ENCODE data around the gene OPN5. TPM values are rescaled to one million over a fixed set of nuclear protein-coding genes. Genes with fewer than 3 reads are reported as not detected.

Gene OPN5
- polyA plus RNA-seq, 1 of the 3 experiments (the other 2 are of a cell fraction), result not detected

GRCh38 chr6:47846752-47847151 lies 64.9 kb downstream of the OPN5 start:
- no peaks in the 10 kb centered on the region for H3K79me2 ChIP-seq (ENCODE audit: insufficient read depth)
- ChIA-PET POLR2A (no interaction called here), CTCF (no interaction called here)
- H2AFZ ChIP-seq (ENCODE audit: low read depth), result no peak overlapping the region
- H3K4me3 ChIP-seq (ENCODE audit: low read depth in 2 of 2, low read length in 1 of 2), result no peak overlapping the region
- H4K20me1 ChIP-seq (ENCODE audit: insufficient read depth), result no peaks in the 10 kb centered on the region
- H3K4me1 ChIP-seq (ENCODE audit: control insufficient read depth in 1 of 2, insufficient read depth in 2 of 2, low read depth in 1 of 2, low read length in 1 of 2), result no peaks in the 10 kb centered on the region
- no peak for TF ChIP-seq SIN3A (IDR thresholded peaks at IDR 0.05; ENCODE audit: borderline replicate concordance, low read depth, low read length)
- no peak for TF ChIP-seq NFIC (IDR thresholded peaks at IDR 0.05; ENCODE audit: borderline replicate concordance)
- TF ChIP-seq FOSL2 (IDR thresholded peaks at IDR 0.05; ENCODE audit: borderline replicate concordance, low read depth), result no peak
- no peak for TF ChIP-seq YY1 (IDR thresholded peaks at IDR 0.05; ENCODE audit: low read depth)
- TF ChIP-seq CTCF (IDR thresholded peaks at IDR 0.05), result no peak
- TF ChIP-seq PBX3 (IDR thresholded peaks at IDR 0.05), result no peak
- no peak for TF ChIP-seq USF2 (IDR thresholded peaks at IDR 0.05; ENCODE audit: borderline replicate concordance, low read depth, low read length)
- TF ChIP-seq RCOR1 (IDR thresholded peaks at IDR 0.05; ENCODE audit: low read length), result no peak
- no peak for TF ChIP-seq TAF1 (IDR thresholded peaks at IDR 0.05; ENCODE audit: borderline replicate concordance, low read depth, low read length)
- TF ChIP-seq RFX5 (IDR thresholded peaks at IDR 0.05; ENCODE audit: low read length), result no peak
- no peak for TF ChIP-seq GABPA (IDR thresholded peaks at IDR 0.05; ENCODE audit: low read depth)
- no peak for TF ChIP-seq POLR2AphosphoS5 (IDR thresholded peaks at IDR 0.05; ENCODE audit: low read depth, low read length)
- TF ChIP-seq RAD21 (IDR thresholded peaks at IDR 0.05; ENCODE audit: low read length), result no peak
- no peak for TF ChIP-seq GATA2 (CRISPR knock-in tag; IDR thresholded peaks at IDR 0.05)
- no peaks in the 10 kb centered on the region for H3K9me2 ChIP-seq
- no peaks in the 10 kb centered on the region for H3F3A ChIP-seq (replicated peaks; ENCODE audit: insufficient read depth)
- DNase-seq, result no peak
- H3K9me3 ChIP-seq, result no peaks in the 10 kb centered on the region
- WGBS (ENCODE audit: low lambda C conversion rate), result 0% methylated on average over 1 of the region's 1 CpG
- H3K27me3 ChIP-seq (ENCODE audit: insufficient read depth), result peaks cover 22% of the 10 kb centered on the region; the same call in 1 of the 2 replicates
- H3K9ac ChIP-seq, result no peak overlapping the region
- H3K4me2 ChIP-seq, result no peak overlapping the region
- H3K36me3 ChIP-seq (replicated peaks in 1 of 2; ENCODE audit: control insufficient read depth in 1 of 2, insufficient read depth in 2 of 2, low read length in 1 of 2), result no peaks in the 10 kb centered on the region
- H3K27ac ChIP-seq (ENCODE audit: low read depth in 2 of 2, low read length in 1 of 2), result no peak overlapping the region

GRCh38 chr6:47851091-47851490 lies 69.3 kb downstream of the OPN5 start:
- ChIA-PET CTCF (no interaction called here), POLR2A (no interaction called here)
- Histone ChIP-seq H3K4me2 (no peak overlapping the region), H3K36me3 (replicated peaks in 1 of 2; ENCODE audit: control insufficient read depth in 1 of 2, insufficient read depth in 2 of 2, low read length in 1 of 2) (no peaks in the 10 kb centered on the region), H3K27me3 (ENCODE audit: insufficient read depth) (peaks cover 18% of the 10 kb centered on the region; the same call in 1 of the 2 replicates), H3K4me1 (ENCODE audit: control insufficient read depth in 1 of 2, insufficient read depth in 2 of 2, low read depth in 1 of 2, low read length in 1 of 2) (no peaks in the 10 kb centered on the region), H3F3A (replicated peaks; ENCODE audit: insufficient read depth) (no peaks in the 10 kb centered on the region), H3K27ac (ENCODE audit: low read depth in 2 of 2, low read length in 1 of 2) (no peak overlapping the region), H3K9me2 (no peaks in the 10 kb centered on the region), H4K20me1 (ENCODE audit: insufficient read depth) (no peaks in the 10 kb centered on the region), H3K9ac (no peak overlapping the region), H3K79me2 (ENCODE audit: insufficient read depth) (no peaks in the 10 kb centered on the region), H3K9me3 (no peaks in the 10 kb centered on the region), H3K4me3 (ENCODE audit: low read depth in 2 of 2, low read length in 1 of 2) (no peak overlapping the region), H2AFZ (ENCODE audit: low read depth) (no peak overlapping the region)
- TF ChIP-seq GABPA (IDR thresholded peaks at IDR 0.05; ENCODE audit: low read depth), result no peak
- no peak for TF ChIP-seq ELF1 (IDR thresholded peaks at IDR 0.05)
- 5% methylated on average over 1 of the region's 1 CpG for WGBS (ENCODE audit: low lambda C conversion rate)
- no peak for DNase-seq

Measured in SK-N-SH (cell line).